Thyroid gland (tissue), 4 donors: ENCODE measurements around the gene SNIP1. TPM values are rescaled to one million over a fixed set of nuclear protein-coding genes. Genes with fewer than 3 reads are reported as not detected.
"Not testable (repeated sequence)": the region's sequence is repeated elsewhere in the genome, so short reads cannot be mapped to it uniquely, and the experiment has no call there.

ENCODE experiments used
- DNase-seq, 2 donors: peaks; one replicate each; pipeline ENCODE4 v3.0.0-alpha.2; 2019
- H3K27ac ChIP-seq, 3 donors: fragments of 200-600 bp; sonication (generic); 1 replicate in 2 of 3; 2 replicates in 1 of 3; pipeline ENCODE4 v1.5.1; 2016 to 2019; ENCODE audit warnings: mild to moderate bottlenecking in 1 of 3, moderate library complexity in 1 of 3
- H3K27me3 ChIP-seq: fragments of 200-600 bp; sonication (generic); one replicate; pipeline ENCODE4 v1.5.1; 2019
- H3K36me3 ChIP-seq, 2 donors: fragments of 200-600 bp; sonication (generic); one replicate each; pipeline ENCODE4 v1.5.1; 2016 to 2019
- H3K4me1 ChIP-seq, 2 donors: fragments of 200-600 bp; sonication (generic); one replicate each; pipeline ENCODE4 v1.5.1; 2017 to 2019
- H3K4me3 ChIP-seq, 3 donors: fragments of 200-600 bp; sonication (generic); replicated peaks in 1 of 3; 1 replicate in 2 of 3; 2 replicates in 1 of 3; pipeline ENCODE4 v1.5.1; 2016; ENCODE audit warnings: mild to moderate bottlenecking in 1 of 3
- H3K9me3 ChIP-seq: fragments of 200-600 bp; sonication (generic); one replicate; pipeline ENCODE4 v1.5.1; 2017
- CTCF ChIP-seq, 6 experiments: fragments of 200-600 bp in 3 of 6; fragments of 450-650 bp in 3 of 6; sonication (generic) in 3 of 6; IDR thresholded peaks; one replicate each; pipeline ENCODE4 v1.5.1; 2016 to 2019; ENCODE audit warnings: antibody characterized with exemption in 6 of 6, mild to moderate bottlenecking in 2 of 6, inconsistent platforms in 1 of 6, moderate library complexity in 1 of 6
- POLR2A ChIP-seq, 2 donors: fragments of 450-650 bp; IDR thresholded peaks; one replicate each; pipeline ENCODE4 v1.6.1; 2017; ENCODE audit warnings: antibody characterized with exemption in 2 of 2, mild to moderate bottlenecking in 2 of 2, moderate library complexity in 1 of 2
- WGBS, 2 donors: methylation state at CpG; one replicate each; pipeline ENCODE4 v1.1.5; 2017; 5-methylcytosine and 5-hydroxymethylcytosine counted together
- intact Hi-C: fragments of 100-400 bp; cut with DNase I; formaldehyde crosslinking; loops from one replicate; pipeline ENCODE4 v1.15.1; 2023
- total RNA-seq, 4 donors: library from RNA; depleted of rRNA; stranded (reverse); fragments of >200 nt; gene quantifications; one replicate each; pipeline ENCODE4 v1.2.3, GENCODE V29; 2016

SNIP1 gene
- total RNA-seq, 4 donors from 2014 or later = 8.1 to 16.7 (median 13.0) TPM

GRCh38 chr1:37506740-37507139, 47.4 kb downstream of the SNIP1 start:
- H3K27me3 ChIP-seq = no peaks in the 10 kb centered on the region
- 61 to 97% methylated on average over 2 of the region's 2 CpGs for WGBS, 2 donors
- H3K4me1 ChIP-seq = no peaks in the 10 kb centered on the region
- no peak overlapping the region for H3K4me3 ChIP-seq
- H3K9me3 ChIP-seq = no peaks in the 10 kb centered on the region
- H3K27ac ChIP-seq = no peak overlapping the region
- intact Hi-C loops = no loop called here
- no peak for DNase-seq
- H3K36me3 ChIP-seq = peaks cover 11 to 23% of the 10 kb centered on the region in 2 donors
- no peak for TF ChIP-seq POLR2A (IDR thresholded peaks at IDR 0.05)
- TF ChIP-seq CTCF (IDR thresholded peaks at IDR 0.05) = no peak

- intact Hi-C loops, H3K27me3 ChIP-seq, H3K9me3 ChIP-seq, H3K4me3 ChIP-seq, H3K4me1 ChIP-seq, H3K27ac ChIP-seq, DNase-seq: not testable (repeated sequence)
- 97 to 100% methylated on average over 2 of the region's 2 CpGs for WGBS, 2 donors
- peaks cover 20 to 22% of the 10 kb centered on the region in 2 donors for H3K36me3 ChIP-seq
These were observed 51.3 kb downstream of the SNIP1 start for GRCh38 chr1:37502791-37503190.

GRCh38 chr1:37502104-37502503, 52.0 kb downstream of the SNIP1 start:
- no peaks in the 10 kb centered on the region for H3K9me3 ChIP-seq
- no peak for DNase-seq
- intact Hi-C loops = no loop called here
- no peak overlapping the region for H3K4me3 ChIP-seq
- no peak overlapping the region for H3K27ac ChIP-seq
- TF ChIP-seq POLR2A (IDR thresholded peaks at IDR 0.05) (no peak), CTCF (IDR thresholded peaks at IDR 0.05) (no peak)
- H3K4me1 ChIP-seq = peaks cover 0 to 12% of the 10 kb centered on the region in 2 donors
- peaks cover 20 to 22% of the 10 kb centered on the region in 2 donors for H3K36me3 ChIP-seq
- H3K27me3 ChIP-seq = no peaks in the 10 kb centered on the region

GRCh38 chr1:37501661-37502060, 52.4 kb downstream of the SNIP1 start:
- H3K4me1 ChIP-seq = peaks cover 0 to 12% of the 10 kb centered on the region in 2 donors
- 89 to 94% methylated on average over 5 of the region's 5 CpGs for WGBS, 2 donors
- no peaks in the 10 kb centered on the region for H3K27me3 ChIP-seq
- TF ChIP-seq CTCF (IDR thresholded peaks at IDR 0.05) (no peak), POLR2A (IDR thresholded peaks at IDR 0.05) (no peak)
- no peak for DNase-seq
- H3K9me3 ChIP-seq = no peaks in the 10 kb centered on the region
- H3K36me3 ChIP-seq = peaks cover 20 to 22% of the 10 kb centered on the region in 2 donors
- intact Hi-C loops = no loop called here
- no peak overlapping the region for H3K4me3 ChIP-seq
- H3K27ac ChIP-seq = no peak overlapping the region

GRCh38 chr1:37498872-37499617, 55.0 kb downstream of the SNIP1 start:
- Histone ChIP-seq H3K27ac (no peak overlapping the region), H3K27me3 (no peaks in the 10 kb centered on the region), H3K9me3 (no peaks in the 10 kb centered on the region), H3K4me1 (peaks cover 0 to 12% of the 10 kb centered on the region in 2 donors), H3K36me3 (peaks cover 15 to 24% of the 10 kb centered on the region in 2 donors), H3K4me3 (no peak overlapping the region)
- no peak for DNase-seq
- 56 to 74% methylated on average over 4 of the region's 4 CpGs for WGBS, 2 donors
- TF ChIP-seq POLR2A (IDR thresholded peaks at IDR 0.05) = no peak
- intact Hi-C loops = no loop called here

GRCh38 chr1:37497832-37498231, 56.3 kb downstream of the SNIP1 start:
- Histone ChIP-seq H3K9me3 (no peaks in the 10 kb centered on the region), H3K36me3 (peaks cover 23 to 31% of the 10 kb centered on the region in 2 donors), H3K27me3 (no peaks in the 10 kb centered on the region), H3K4me3 (no peak overlapping the region), H3K27ac (no peak overlapping the region), H3K4me1 (peaks cover 0 to 12% of the 10 kb centered on the region in 2 donors)
- peak; percentile 35 to 56 for DNase-seq
- WGBS, 2 donors = 43 to 68% methylated on average over 2 of the region's 2 CpGs
- intact Hi-C loops = no loop called here
- TF ChIP-seq CTCF (IDR thresholded peaks at IDR 0.05) (no peak), POLR2A (IDR thresholded peaks at IDR 0.05) (no peak)
